H1 (cell line): ENCODE results near the gene ZNF644. TPM values are rescaled to one million over a fixed set of nuclear protein-coding genes. Genes with fewer than 3 reads are reported as not detected.

ENCODE experiments used
- CTCF ChIA-PET: fragments of 300-600 bp; sonication (Branson Sonifier 250); formaldehyde crosslinking; loops from one replicate; lab custom pipeline; 2021; ENCODE audit not compliant: partially characterized antibody; lab: Charles Lee
- POLR2A ChIA-PET: fragments of 300-600 bp; sonication (Branson Sonifier 250); formaldehyde crosslinking; loops from one replicate; lab custom pipeline; 2021; ENCODE audit warnings: inconsistent platforms; ENCODE audit not compliant: partially characterized antibody; lab: Charles Lee
- DNase-seq, 2 experiments: peaks; one replicate each; pipeline versions ENCODE4 v3.0.0 to v3.0.0-alpha.2; 2010 to 2022; ENCODE audit warnings: low spot score in 2 of 2, low read depth in 1 of 2, mixed read lengths in 1 of 2
- FAIRE-seq: peaks from 2 replicates; lab custom pipeline; 2011; peaks lifted over from hg19 to GRCh38; lab: Jason Lieb, UNC
- H2AFZ ChIP-seq: 2 replicates; pipeline ENCODE4 v1.8.1; 2012; ENCODE audit warnings: low read length, inconsistent platforms
- H2AK5ac ChIP-seq: 2 replicates; pipeline ENCODE4 v1.6.1; 2013; ENCODE audit warnings: low read depth, low read length
- H2BK120ac ChIP-seq: replicated peaks from 2 replicates; pipeline ENCODE3; 2013; ENCODE audit warnings: low read depth, low read length, inconsistent platforms
- H2BK12ac ChIP-seq: 2 replicates; pipeline ENCODE4 v1.6.1; 2013; ENCODE audit warnings: low read depth, low read length
- H2BK15ac ChIP-seq: 2 replicates; pipeline ENCODE4 v1.6.1; 2013; ENCODE audit warnings: low read length
- H2BK20ac ChIP-seq: 2 replicates; pipeline ENCODE4 v1.6.1; 2013; ENCODE audit warnings: low read length
- H2BK5ac ChIP-seq: 2 replicates; pipeline ENCODE4 v1.6.1; 2013; ENCODE audit warnings: low read depth, low read length
- H3K14ac ChIP-seq: 2 replicates; pipeline ENCODE4 v1.6.1; 2013; ENCODE audit warnings: inconsistent platforms; ENCODE audit not compliant: insufficient read length
- H3K18ac ChIP-seq: 2 replicates; pipeline ENCODE4 v1.6.1; 2013; ENCODE audit warnings: low read length; ENCODE audit errors: extremely low read depth
- H3K23ac ChIP-seq: 2 replicates; pipeline ENCODE4 v1.6.1; 2013; ENCODE audit warnings: inconsistent platforms; ENCODE audit not compliant: insufficient read length
- H3K23me2 ChIP-seq: 2 replicates; pipeline ENCODE4 v1.6.1; 2013; ENCODE audit warnings: low read depth, low read length
- H3K27ac ChIP-seq: 2 replicates; pipeline ENCODE4 v1.6.1; 2011; ENCODE audit warnings: low read depth, low read length, inconsistent platforms
- H3K27me3 ChIP-seq, 4 experiments: replicated peaks in 1 of 4; 1 replicate in 1 of 4; 2 replicates in 3 of 4; pipeline versions ENCODE4 v1.6.1 to v1.8.1; 2011 to 2013; ENCODE audit warnings: low read length in 3 of 4, mild to moderate bottlenecking in 3 of 4, inconsistent platforms in 2 of 4, mixed read lengths in 2 of 4, moderate library complexity in 1 of 4; ENCODE audit not compliant: control insufficient read depth in 3 of 4, insufficient read depth in 3 of 4; ENCODE audit errors: extremely low read depth in 1 of 4
- H3K36me3 ChIP-seq, 4 experiments: 2 replicates each; pipeline versions ENCODE4 v1.6.1 to v1.8.1; 2011 to 2013; ENCODE audit warnings: mild to moderate bottlenecking in 4 of 4, low read length in 3 of 4, moderate library complexity in 2 of 4, control low read depth in 1 of 4, inconsistent platforms in 1 of 4; ENCODE audit not compliant: insufficient read depth in 4 of 4, control insufficient read depth in 2 of 4
- H3K4ac ChIP-seq: replicated peaks from 2 replicates; pipeline ENCODE3; 2013; ENCODE audit warnings: low read length, low read depth, mixed read lengths, inconsistent platforms; ENCODE audit not compliant: insufficient read length
- H3K4me1 ChIP-seq, 4 experiments: replicated peaks in 1 of 4; 1 replicate in 1 of 4; 2 replicates in 3 of 4; pipeline versions ENCODE4 v1.6.1 to v1.8.1; 2011 to 2013; ENCODE audit warnings: low read length in 3 of 4, inconsistent platforms in 2 of 4, mixed read lengths in 1 of 4; ENCODE audit not compliant: insufficient read depth in 4 of 4, control insufficient read depth in 3 of 4
- H3K4me2 ChIP-seq, 2 experiments: 2 replicates each; pipeline versions ENCODE4 v1.6.1 to v1.8.1; 2011 to 2013; ENCODE audit warnings: low read depth in 2 of 2, low read length in 2 of 2, control low read depth in 1 of 2, inconsistent platforms in 1 of 2, mild to moderate bottlenecking in 1 of 2; ENCODE audit not compliant: insufficient read depth in 1 of 2
- H3K4me3 ChIP-seq, 4 experiments: fragments of 200-600, 300-600 bp in 1 of 4; sonication (generic), shearing (Covaris generic), sonication (Bioruptor Twin) in 1 of 4; 2 replicates each; pipeline versions ENCODE4 v1.5.1 to v1.8.1; 2011 to 2016; ENCODE audit warnings: low read length in 4 of 4, low read depth in 3 of 4, control low read depth in 2 of 4, inconsistent platforms in 2 of 4, mild to moderate bottlenecking in 2 of 4, mixed read lengths in 1 of 4, moderate library complexity in 1 of 4; ENCODE audit not compliant: insufficient read depth in 2 of 4; ENCODE audit errors: extremely low read depth in 1 of 4
- H3K56ac ChIP-seq: replicated peaks from 2 replicates; pipeline ENCODE3; 2013; ENCODE audit warnings: low read depth, mild to moderate bottlenecking, mixed read lengths, low read length, inconsistent platforms; ENCODE audit not compliant: insufficient read length
- H3K79me1 ChIP-seq: 2 replicates; pipeline ENCODE4 v1.6.1; 2013; ENCODE audit warnings: low read depth, low read length, control low read depth
- H3K79me2 ChIP-seq, 2 experiments: 2 replicates each; pipeline versions ENCODE4 v1.6.1 to v1.8.1; 2012 to 2013; ENCODE audit warnings: low read length in 2 of 2, mild to moderate bottlenecking in 2 of 2, inconsistent platforms in 1 of 2; ENCODE audit not compliant: insufficient read depth in 2 of 2, control insufficient read depth in 1 of 2
- H3K9ac ChIP-seq, 4 experiments: replicated peaks in 1 of 4; 1 replicate in 1 of 4; 2 replicates in 3 of 4; pipeline versions ENCODE4 v1.6.1 to v1.8.1; 2011 to 2013; ENCODE audit warnings: low read depth in 3 of 4, low read length in 3 of 4, control low read depth in 2 of 4, mild to moderate bottlenecking in 2 of 4, moderate library complexity in 2 of 4, inconsistent platforms in 1 of 4; ENCODE audit errors: extremely low read depth in 1 of 4
- H3K9me3 ChIP-seq, 2 experiments: 2 replicates each; pipeline versions ENCODE4 v1.6.1 to v1.8.1; 2012 to 2013; ENCODE audit warnings: mild to moderate bottlenecking in 2 of 2, moderate library complexity in 2 of 2, control low read depth in 1 of 2, inconsistent platforms in 1 of 2, low read depth in 1 of 2, low read length in 1 of 2, mixed read lengths in 1 of 2; ENCODE audit not compliant: insufficient read depth in 2 of 2
- H4K20me1 ChIP-seq, 2 experiments: replicated peaks in 1 of 2; 2 replicates each; pipeline versions ENCODE3 to v1.8.1; 2011 to 2013; ENCODE audit warnings: inconsistent platforms in 2 of 2, low read length in 2 of 2, mild to moderate bottlenecking in 1 of 2; ENCODE audit not compliant: insufficient read depth in 2 of 2, control insufficient read depth in 1 of 2
- H4K5ac ChIP-seq: 2 replicates; pipeline ENCODE4 v1.6.1; 2013; ENCODE audit warnings: low read length, low read depth, mixed read lengths, inconsistent platforms; ENCODE audit not compliant: insufficient read length
- H4K8ac ChIP-seq: 2 replicates; pipeline ENCODE4 v1.8.0; 2013; ENCODE audit warnings: mild to moderate bottlenecking, moderate library complexity, low read length, inconsistent platforms; ENCODE audit not compliant: insufficient read depth; ENCODE audit errors: extremely low read depth
- H4K91ac ChIP-seq: replicated peaks from 2 replicates; pipeline ENCODE3; 2013; ENCODE audit warnings: low read length, mixed read lengths, inconsistent platforms; ENCODE audit not compliant: insufficient read length
- BRCA1 ChIP-seq: IDR thresholded peaks from 2 replicates; pipeline ENCODE4 v1.6.1; 2012; ENCODE audit warnings: low read depth, low read length, improper control_type of control experiment
- MAFK ChIP-seq: IDR thresholded peaks from 2 replicates; pipeline ENCODE4 v1.6.1; 2012; ENCODE audit warnings: low read depth, mild to moderate bottlenecking, improper control_type of control experiment, low read length
- TAF1 ChIP-seq: IDR thresholded peaks from 2 replicates; pipeline ENCODE4 v1.6.1; 2011; ENCODE audit warnings: mild to moderate bottlenecking, low read depth, low read length
- WGBS, 2 experiments: shearing (Covaris generic) in 1 of 2; methylation state at CpG; one replicate each; pipeline versions ENCODE4 v1.1.6 to v1.1.7; 2013 to 2015; ENCODE audit warnings: low lambda C conversion rate in 2 of 2, mixed read lengths in 2 of 2, inconsistent platforms in 1 of 2, low coverage in 1 of 2, missing lambda C conversion rate in 1 of 2; ENCODE audit not compliant: insufficient replicate concordance in 2 of 2, insufficient coverage in 1 of 2, insufficient read length in 1 of 2; ENCODE audit errors: extremely low coverage in 1 of 2, missing lambda C conversion rate in 1 of 2; 5-methylcytosine and 5-hydroxymethylcytosine counted together
- polyA plus RNA-seq, 7 experiments: library from polyadenylated mRNA; depleted of rRNA in 3 of 7; stranded (reverse) in 5 of 7; unstranded in 2 of 7; fragments of >200 nt in 5 of 7; fragments of 200-250 nt in 2 of 7; gene quantifications; 1 replicate in 5 of 7; 2 replicates in 1 of 7; 4 replicates in 1 of 7; pipeline versions ENCODE4 v1.2.1 to v1.2.3, GENCODE V29; 2011 to 2013; ENCODE audit warnings: missing spikeins in 2 of 7, mixed read lengths in 2 of 7
- total RNA-seq: library from RNA; stranded (reverse); fragmentation: NEBNext Ultra II Directional; extraction: Animal tissue kit (Norgen Biotek cat#: 25700); gene quantifications from 2 replicates; pipeline ENCODE4 v1.2.1, GENCODE V29; 2021

Gene ZNF644
- total and polyA plus RNA-seq, 2 of the 8 experiments (the other 6 are each of a cell fraction or from before 2014, with no cell fraction given), result 14.5 to 93.5 TPM

- peaks cover 4 to 18% of the 10 kb centered on the region in 2 experiments; a peak in 3 of 4 replicates for H3K9me3 ChIP-seq
- H2BK20ac ChIP-seq, result no peak overlapping the region
- no peak overlapping the region for H2AK5ac ChIP-seq
- H2BK120ac ChIP-seq, result no peak overlapping the region
- H3K23ac ChIP-seq, result no peak overlapping the region
- WGBS, 2 experiments, result 92% methylated on average over 3 of the region's 3 CpGs; no CpG with 5 or more reads in 1 of the 2 experiments
- no peaks in the 10 kb centered on the region for H3K4me1 ChIP-seq
- FAIRE-seq, result no peak
- H3K9ac ChIP-seq, result no peak overlapping the region
- no peak overlapping the region for H3K56ac ChIP-seq
- H3K23me2 ChIP-seq, result no peaks in the 10 kb centered on the region
- DNase-seq, result no peak
- no peak overlapping the region for H3K4me2 ChIP-seq
- no peaks in the 10 kb centered on the region for H3K27me3 ChIP-seq
- H3K18ac ChIP-seq, result no peak overlapping the region
- H4K5ac ChIP-seq, result no peak overlapping the region
- H3K4me3 ChIP-seq, result no peak overlapping the region
- no peak overlapping the region for H3K14ac ChIP-seq
- H4K20me1 ChIP-seq, result no peaks in the 10 kb centered on the region
- H3K79me2 ChIP-seq, result no peaks in the 10 kb centered on the region
- no peaks in the 10 kb centered on the region for H3K36me3 ChIP-seq
- POLR2A ChIA-PET, result no interaction called here
- H4K8ac ChIP-seq, result no peak overlapping the region
- CTCF ChIA-PET, result interaction anchor here (0.7 kb wide), 1 partner anchor 139 kb away, joined by 3 read pairs; no protein-coding TSS in a partner anchor
- no peak overlapping the region for H2BK12ac ChIP-seq
- H3K79me1 ChIP-seq, result no peaks in the 10 kb centered on the region
- no peak overlapping the region for H2AFZ ChIP-seq
- no peak overlapping the region for H3K4ac ChIP-seq
- H2BK15ac ChIP-seq, result no peak overlapping the region
- H3K27ac ChIP-seq, result no peak overlapping the region
- no peak overlapping the region for H2BK5ac ChIP-seq
- H4K91ac ChIP-seq, result no peak overlapping the region
- TF ChIP-seq MAFK (no peak), TAF1 (no peak), BRCA1 (no peak)
Observed at GRCh38 chr1:90876101-90876500, 145.7 kb downstream of the ZNF644 start.
